Cardiac fibroblast (primary cell): ENCODE measurements around the gene KCNF1.
A peak's percentile ranks its signal among the peaks of the same experiment; 100 is the strongest.

Source experiments
- DNase-seq, 2 donors: peaks; one replicate each; pipeline versions ENCODE4 v3.0.0 to v3.0.0-alpha.2; 2010; ENCODE audit warnings: low read depth in 2 of 2
- H3K4me3 ChIP-seq, 2 donors: replicated peaks in 1 of 2; 1 replicate in 1 of 2; 2 replicates in 1 of 2; pipeline ENCODE4 v1.5.1; 2011; ENCODE audit warnings: low read depth in 2 of 2, low read length in 2 of 2, mild to moderate bottlenecking in 2 of 2, moderate library complexity in 1 of 2
- TF ChIP-seq, protein P1 (sequence below): IDR thresholded peaks from one replicate; pipeline ENCODE4 v1.5.1; 2011; ENCODE audit warnings: low read depth, mild to moderate bottlenecking, low read length, inconsistent platforms

KCNF1 gene

DNA sequence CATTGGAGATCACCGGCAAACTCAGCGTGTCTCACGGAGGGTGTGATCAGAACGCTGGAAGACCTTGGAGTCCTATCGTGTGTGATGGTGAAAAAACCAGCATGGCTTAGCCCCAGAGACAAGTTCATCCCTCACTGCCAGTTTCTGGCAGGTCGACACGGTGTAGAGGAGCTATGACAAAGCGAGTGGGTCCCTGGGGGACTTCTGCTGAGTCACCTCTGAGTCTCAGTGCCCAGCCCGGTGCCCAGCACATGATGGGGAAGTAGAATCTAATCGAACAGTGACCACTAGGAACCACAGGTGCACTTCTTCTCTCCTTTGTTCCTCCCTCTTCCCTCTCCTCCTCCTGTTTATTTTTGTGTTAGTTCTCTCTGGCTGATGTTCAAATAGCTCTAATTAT lies 45.9 kb upstream of the KCNF1 start:
- TF ChIP-seq, protein P1, sequence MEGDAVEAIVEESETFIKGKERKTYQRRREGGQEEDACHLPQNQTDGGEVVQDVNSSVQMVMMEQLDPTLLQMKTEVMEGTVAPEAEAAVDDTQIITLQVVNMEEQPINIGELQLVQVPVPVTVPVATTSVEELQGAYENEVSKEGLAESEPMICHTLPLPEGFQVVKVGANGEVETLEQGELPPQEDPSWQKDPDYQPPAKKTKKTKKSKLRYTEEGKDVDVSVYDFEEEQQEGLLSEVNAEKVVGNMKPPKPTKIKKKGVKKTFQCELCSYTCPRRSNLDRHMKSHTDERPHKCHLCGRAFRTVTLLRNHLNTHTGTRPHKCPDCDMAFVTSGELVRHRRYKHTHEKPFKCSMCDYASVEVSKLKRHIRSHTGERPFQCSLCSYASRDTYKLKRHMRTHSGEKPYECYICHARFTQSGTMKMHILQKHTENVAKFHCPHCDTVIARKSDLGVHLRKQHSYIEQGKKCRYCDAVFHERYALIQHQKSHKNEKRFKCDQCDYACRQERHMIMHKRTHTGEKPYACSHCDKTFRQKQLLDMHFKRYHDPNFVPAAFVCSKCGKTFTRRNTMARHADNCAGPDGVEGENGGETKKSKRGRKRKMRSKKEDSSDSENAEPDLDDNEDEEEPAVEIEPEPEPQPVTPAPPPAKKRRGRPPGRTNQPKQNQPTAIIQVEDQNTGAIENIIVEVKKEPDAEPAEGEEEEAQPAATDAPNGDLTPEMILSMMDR = no peak
- no peak overlapping the region for H3K4me3 ChIP-seq
- DNase-seq = no peak

DNA sequence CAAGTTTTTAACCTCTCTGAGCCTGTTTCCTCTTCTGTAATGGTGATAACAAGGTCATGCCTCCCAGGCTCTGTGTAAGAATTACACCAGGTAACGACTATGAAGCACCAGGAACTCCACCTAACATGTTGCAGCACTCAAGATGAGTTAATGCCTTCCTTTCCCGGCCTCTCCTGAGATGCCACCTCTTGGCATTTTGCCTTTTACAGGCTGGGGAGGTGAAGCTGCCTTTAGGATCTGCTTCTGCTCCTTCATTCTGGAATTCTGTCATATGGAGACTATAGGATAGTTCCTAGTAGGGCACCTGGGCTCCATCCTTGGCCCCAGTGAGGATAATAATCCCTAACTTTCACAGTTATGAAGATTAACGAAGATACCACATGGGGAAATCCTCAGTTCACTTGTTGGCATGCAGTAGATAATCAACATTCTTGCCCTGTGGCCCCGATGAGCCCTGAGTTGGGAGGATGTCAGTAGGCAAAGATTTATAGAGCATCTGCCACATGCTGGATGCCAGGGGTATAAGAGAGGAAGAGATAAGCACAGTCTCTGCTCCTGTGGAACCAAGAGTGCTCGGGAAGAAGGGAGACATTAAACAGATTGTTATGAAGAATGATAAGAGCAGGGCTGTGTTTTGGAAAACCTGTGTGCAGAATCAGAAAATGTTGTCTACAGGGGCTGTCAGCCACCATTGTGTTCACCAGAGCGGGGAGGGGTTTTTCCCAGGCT lies 43.9 kb upstream of the KCNF1 start:
- no peak overlapping the region for H3K4me3 ChIP-seq
- TF ChIP-seq, protein P1 = no peak
- no peak for DNase-seq

DNA sequence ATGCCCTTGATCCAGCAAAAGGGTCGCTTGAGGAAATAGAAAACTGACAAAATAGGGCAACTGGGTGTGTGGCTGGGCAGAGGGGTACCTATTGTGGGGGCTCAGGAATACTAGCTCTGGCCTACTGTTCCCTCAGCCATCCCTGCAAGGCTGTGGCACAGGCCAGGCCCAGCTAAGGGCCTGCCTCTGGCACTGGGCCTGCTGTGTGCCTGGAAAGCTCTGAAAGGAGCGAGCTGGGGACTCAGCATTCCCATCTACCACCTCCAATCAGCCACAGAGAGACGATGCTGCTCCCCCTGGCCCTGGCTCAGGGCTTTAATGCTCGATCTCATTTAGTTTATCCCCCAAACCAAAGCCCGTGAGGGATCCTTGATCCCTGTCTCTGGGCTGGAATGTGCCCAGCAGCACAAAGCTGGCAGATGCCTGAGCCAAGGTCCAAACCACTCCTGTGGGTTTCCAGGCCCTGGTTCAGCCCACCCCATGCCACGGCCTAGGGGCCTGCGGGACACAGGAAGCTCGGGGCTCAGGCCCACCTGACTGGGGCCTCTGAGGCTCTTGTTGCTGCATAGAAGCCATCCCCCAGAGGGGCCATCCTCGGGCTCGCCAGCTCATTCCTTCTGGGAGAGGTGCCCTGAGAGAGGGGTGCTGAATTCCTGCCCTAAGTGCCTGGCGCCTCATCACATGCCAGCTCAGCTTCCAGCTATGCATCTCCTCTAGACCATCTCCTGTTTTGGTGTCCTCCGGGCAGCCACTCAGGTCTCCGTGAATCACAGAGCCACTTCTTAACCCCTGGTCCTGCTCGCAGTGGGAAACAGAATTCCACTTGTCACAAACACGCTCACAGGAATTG lies 43.0 kb upstream of the KCNF1 start:
- peak; percentile 6 to 13 for DNase-seq
- TF ChIP-seq, protein P1 = no peak
- H3K4me3 ChIP-seq = no peak overlapping the region

DNA sequence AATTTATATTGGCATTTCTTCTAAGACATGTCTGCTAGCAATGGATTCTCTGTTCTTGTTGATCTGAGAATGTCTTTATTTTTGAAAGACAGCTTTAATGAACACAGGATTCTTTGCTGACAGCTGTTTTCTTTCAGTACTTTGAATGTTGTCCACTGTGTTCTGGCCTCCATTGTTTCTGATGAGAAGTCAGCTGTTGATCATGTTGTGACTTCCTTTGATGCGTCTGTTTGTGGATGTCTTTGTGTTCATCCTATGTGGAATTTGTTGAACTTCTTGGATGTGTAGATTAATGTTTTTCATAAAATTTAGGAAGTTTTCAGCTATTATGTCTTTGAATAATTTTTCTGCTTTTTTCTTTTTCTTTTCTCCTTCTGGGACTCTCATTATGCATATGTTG lies 39.8 kb upstream of the KCNF1 start:
- DNase-seq = no peak
- TF ChIP-seq, protein P1 = no peak
- no peak overlapping the region for H3K4me3 ChIP-seq

DNA sequence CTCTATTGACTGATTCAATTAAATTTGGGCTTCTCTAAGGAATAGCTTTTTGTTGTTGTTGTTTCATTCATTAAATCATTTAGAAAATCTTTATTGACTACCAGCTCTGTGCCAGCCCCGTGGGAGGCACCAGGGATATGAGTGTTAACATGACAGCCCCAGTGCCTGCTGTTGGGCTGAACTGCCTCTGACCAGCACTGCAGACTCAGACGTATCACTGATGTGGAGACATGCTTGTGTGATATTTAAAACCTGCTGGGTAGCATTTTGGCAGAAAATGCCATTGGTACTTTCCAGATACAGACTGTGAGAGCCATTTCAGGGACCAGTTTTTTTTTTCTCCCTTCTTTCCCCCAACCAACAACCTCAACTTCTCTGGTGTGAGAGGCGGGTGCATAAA lies 38.6 kb upstream of the KCNF1 start:
- H3K4me3 ChIP-seq = no peak overlapping the region
- no peak for DNase-seq
- TF ChIP-seq, protein P1 = no peak

DNA sequence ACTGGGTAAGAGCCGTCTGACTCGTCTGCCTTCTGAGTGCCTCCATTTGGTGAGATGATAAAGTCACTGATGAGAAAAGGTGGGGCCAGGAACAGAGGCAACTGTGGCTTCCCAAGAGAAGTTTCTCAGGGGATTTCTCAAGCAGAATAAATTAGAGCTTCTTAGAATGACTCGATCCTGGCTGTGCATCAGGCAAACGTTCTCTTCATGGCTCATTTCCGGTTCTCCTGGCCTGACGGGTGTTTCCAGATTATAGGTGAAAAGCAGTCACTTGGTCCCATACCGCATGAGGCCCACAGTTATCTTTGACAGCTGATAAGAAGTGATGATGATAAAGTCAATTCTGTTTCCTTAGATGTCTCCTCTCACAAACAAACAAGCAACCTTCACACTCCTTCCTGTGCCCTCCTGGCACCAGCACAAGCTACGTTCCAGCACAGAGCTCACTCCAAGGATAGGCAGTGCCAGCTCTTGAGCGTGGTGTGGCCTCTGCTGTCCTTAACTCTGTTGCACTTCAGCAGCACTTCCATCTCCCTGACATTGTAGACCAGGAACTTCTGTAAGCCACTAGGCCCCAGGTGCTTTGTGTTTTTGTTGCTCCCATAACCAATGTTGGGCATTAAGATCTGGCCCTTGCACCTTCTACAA lies 37.8 kb upstream of the KCNF1 start:
- no peak overlapping the region for H3K4me3 ChIP-seq
- DNase-seq = peak in 1 of 2 donors; percentile 18
- TF ChIP-seq, protein P1 = no peak
